B cell (primary cell): ENCODE data around the gene TTK. TPM values are rescaled to one million over a fixed set of nuclear protein-coding genes. Genes with fewer than 3 reads are reported as not detected.

Experiments
- ATAC-seq: fragments of 200-7000 bp; cut with Tn5 transposase; one replicate; pipeline ENCODE4 v1.10.0; 2021; ENCODE audit warnings: low read depth, mild to moderate bottlenecking, moderate number of reproducible peaks, moderate library complexity
- CTCF ChIA-PET: fragments of 350-600 bp; sonication (Branson Sonifier 250); formaldehyde crosslinking; loops from one replicate; lab custom pipeline; 2021; ENCODE audit warnings: antibody characterized with exemption, inconsistent platforms; lab: Charles Lee
- POLR2A ChIA-PET: fragments of 350-600 bp; sonication (Branson Sonifier 250); formaldehyde crosslinking; loops from one replicate; lab custom pipeline; 2021; ENCODE audit warnings: antibody characterized with exemption; lab: Charles Lee
- DNase-seq: peaks from one replicate; pipeline ENCODE4 v3.0.0; 2013
- H2AFZ ChIP-seq: 2 replicates; pipeline ENCODE4 v1.6.1; 2012; ENCODE audit warnings: mild to moderate bottlenecking, low read depth, low read length; ENCODE audit not compliant: insufficient read depth, poor library complexity, severe bottlenecking
- H3K27ac ChIP-seq, 2 donors: 1 replicate in 1 of 2; 2 replicates in 1 of 2; pipeline ENCODE4 v1.5.1; 2012 to 2013; ENCODE audit warnings: low read length in 2 of 2, mild to moderate bottlenecking in 2 of 2, moderate library complexity in 1 of 2
- H3K27me3 ChIP-seq, 4 experiments: fragments of 200-600 bp in 1 of 4; sonication (generic) in 1 of 4; replicated peaks in 1 of 4; 1 replicate in 2 of 4; 2 replicates in 2 of 4; pipeline versions ENCODE4 v1.6.1 to v1.7.0; 2013 to 2016; ENCODE audit warnings: low read length in 3 of 4, mild to moderate bottlenecking in 2 of 4, mixed read lengths in 1 of 4, moderate library complexity in 1 of 4; ENCODE audit not compliant: insufficient read depth in 4 of 4, control insufficient read depth in 3 of 4; ENCODE audit errors: control extremely low read depth in 1 of 4
- H3K36me3 ChIP-seq, 2 experiments: replicated peaks in 1 of 2; 1 replicate in 1 of 2; 2 replicates in 1 of 2; pipeline versions ENCODE4 v1.6.1 to v1.7.1; 2013; ENCODE audit warnings: low read length in 1 of 2; ENCODE audit not compliant: insufficient read depth in 2 of 2, control insufficient read depth in 1 of 2; ENCODE audit errors: control extremely low read depth in 1 of 2, extremely low read depth in 1 of 2
- H3K4me1 ChIP-seq, 2 donors: fragments of 200-600 bp in 1 of 2; sonication (generic) in 1 of 2; 1 replicate in 1 of 2; 2 replicates in 1 of 2; pipeline versions ENCODE4 v1.5.1 to v1.6.1; 2013 to 2017; ENCODE audit warnings: low read length in 2 of 2; ENCODE audit not compliant: control insufficient read depth in 2 of 2, insufficient read depth in 2 of 2
- H3K4me2 ChIP-seq: replicated peaks from 2 replicates; pipeline ENCODE3; 2012; ENCODE audit warnings: mild to moderate bottlenecking, low read depth, low read length; ENCODE audit not compliant: poor library complexity, severe bottlenecking
- H3K4me3 ChIP-seq, 5 experiments: fragments of 200-600 bp in 1 of 5; sonication (generic) in 1 of 5; 1 replicate in 3 of 5; 2 replicates in 2 of 5; pipeline versions ENCODE4 v1.5.1 to v1.7.0; 2011 to 2016; ENCODE audit warnings: low read length in 4 of 5, mild to moderate bottlenecking in 4 of 5, low read depth in 2 of 5, control low read depth in 1 of 5, moderate library complexity in 1 of 5; ENCODE audit not compliant: insufficient read depth in 1 of 5; ENCODE audit errors: control extremely low read depth in 1 of 5, extremely low read depth in 1 of 5
- H3K79me2 ChIP-seq: fragments of 200-600 bp; sonication (generic); one replicate; pipeline ENCODE4 v1.6.0; 2016; ENCODE audit warnings: low read length; ENCODE audit not compliant: control insufficient read depth, insufficient read depth
- H3K9ac ChIP-seq: fragments of 200-600 bp; sonication (generic); 2 replicates; pipeline ENCODE4 v1.6.1; 2017; ENCODE audit warnings: mild to moderate bottlenecking, low read length, moderate library complexity
- H3K9me3 ChIP-seq, 3 donors: one replicate each; pipeline versions ENCODE4 v1.6.1 to v1.7.1; 2013; ENCODE audit warnings: low read length in 2 of 3; ENCODE audit not compliant: control insufficient read depth in 2 of 3, insufficient read depth in 1 of 3; ENCODE audit errors: control extremely low read depth in 1 of 3
- H4K20me1 ChIP-seq: 2 replicates; pipeline ENCODE4 v1.6.0; 2012; ENCODE audit warnings: mild to moderate bottlenecking, low read length; ENCODE audit not compliant: insufficient read depth, control insufficient read depth, poor library complexity, severe bottlenecking
- H3K27ac Mint-ChIP-seq: one replicate; pipeline ENCODE4 v1.8.0; 2021; ENCODE audit warnings: mixed read lengths
- H3K27me3 Mint-ChIP-seq: one replicate; pipeline ENCODE4 v1.8.0; 2021; ENCODE audit warnings: mixed read lengths
- H3K4me1 Mint-ChIP-seq: one replicate; pipeline ENCODE4 v1.8.0; 2021; ENCODE audit warnings: mixed read lengths
- H3K4me3 Mint-ChIP-seq: one replicate; pipeline ENCODE4 v1.8.0; 2021; ENCODE audit warnings: mixed read lengths
- H3K9me3 Mint-ChIP-seq: one replicate; pipeline ENCODE4 v1.8.0; 2022; ENCODE audit warnings: mixed read lengths; ENCODE audit not compliant: insufficient read depth
- EZH2 ChIP-seq: IDR thresholded peaks from 2 replicates; pipeline ENCODE4 v1.6.1; 2012; ENCODE audit warnings: borderline replicate concordance, low read depth, mild to moderate bottlenecking, moderate library complexity, low read length; ENCODE audit not compliant: insufficient read depth, poor library complexity, severe bottlenecking
- WGBS: methylation state at CpG from one replicate; pipeline ENCODE4 v1.1.5; 2013; ENCODE audit warnings: missing lambda C conversion rate; ENCODE audit not compliant: insufficient coverage; 5-methylcytosine and 5-hydroxymethylcytosine counted together
- intact Hi-C: fragments of 100-400 bp; cut with micrococcal nuclease; formaldehyde crosslinking; loops from one replicate; pipeline ENCODE4 v1.10.0; 2022
- polyA plus RNA-seq: library from polyadenylated mRNA; depleted of rRNA; stranded (reverse); fragments of >200 nt; gene quantifications from 2 replicates; pipeline ENCODE4 v1.2.3, GENCODE V29; 2012
- total RNA-seq, 2 donors: library from RNA; stranded (reverse); fragments of 120-200 nt in 1 of 2; gene quantifications; 1 replicate in 1 of 2; 2 replicates in 1 of 2; pipeline versions ENCODE4 v1.2.3 to v1.2.4, GENCODE V29; 2013 to 2022
- TF ChIP-seq, protein P1 (sequence below): fragments of 200-600 bp; IDR thresholded peaks from one replicate; pipeline ENCODE4 v1.8.0; 2022; ENCODE audit warnings: antibody characterized with exemption, mild to moderate bottlenecking

Gene TTK
- total and polyA plus RNA-seq, 2 donors (not counting 1 experiment from before 2014, with no cell fraction given) = 0.25 to 0.84 TPM

GRCh38 chr6:79967178-79967577, 37.3 kb upstream of the TTK start:
- ChIA-PET CTCF (no interaction called here), POLR2A (no interaction called here)
- Histone ChIP-seq H3K4me1 (no peaks in the 10 kb centered on the region), H3K4me2 (no peak overlapping the region), H3K27me3 (no peaks in the 10 kb centered on the region), H3K36me3 (no peaks in the 10 kb centered on the region), H3K79me2 (no peaks in the 10 kb centered on the region), H3K4me3 (no peak overlapping the region), H2AFZ (no peak overlapping the region), H3K9me3 (peaks cover 7 to 8% (median 7%) of the 10 kb centered on the region in 3 donors), H4K20me1 (no peaks in the 10 kb centered on the region), H3K9ac (no peak overlapping the region), H3K27ac (no peak overlapping the region)
- H3K27me3 Mint-ChIP-seq = peaks cover 9% of the 10 kb centered on the region
- intact Hi-C loops = no loop called here
- no peak for TF ChIP-seq EZH2
- H3K4me3 Mint-ChIP-seq = no peak overlapping the region
- H3K4me1 Mint-ChIP-seq = no peaks in the 10 kb centered on the region
- H3K27ac Mint-ChIP-seq = no peak overlapping the region
- ATAC-seq (no peak), DNase-seq (no peak)
- peaks cover 26% of the 10 kb centered on the region for H3K9me3 Mint-ChIP-seq

DNA sequence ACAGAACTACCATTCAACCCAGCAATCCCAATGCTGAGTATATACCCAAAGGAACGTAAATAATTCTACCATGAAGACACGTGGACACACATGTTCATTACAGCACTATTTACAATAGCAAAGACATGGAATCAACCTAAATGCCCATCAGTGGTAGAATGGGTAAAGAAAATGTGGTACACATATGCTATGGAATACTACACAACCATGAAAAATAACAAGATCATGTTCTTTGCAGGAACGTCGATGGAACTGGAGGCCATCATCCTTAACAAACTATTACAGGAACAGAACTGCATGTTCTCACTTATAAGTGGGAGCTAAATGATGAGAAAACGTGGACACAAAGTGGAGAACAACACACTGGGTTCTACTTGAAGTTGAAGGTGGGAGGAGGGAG, 34.7 kb upstream of the TTK start:
- H3K9ac ChIP-seq = no peak overlapping the region
- H3K4me3 Mint-ChIP-seq = no peak overlapping the region
- WGBS = 86% methylated on average over 1 of the region's 5 CpGs
- no peak overlapping the region for H3K4me2 ChIP-seq
- H3K4me1 ChIP-seq = no peaks in the 10 kb centered on the region
- no peaks in the 10 kb centered on the region for H3K27me3 ChIP-seq
- H3K9me3 ChIP-seq = peaks cover 7 to 8% (median 7%) of the 10 kb centered on the region in 3 donors
- H3K4me1 Mint-ChIP-seq = no peaks in the 10 kb centered on the region
- peaks cover 5% of the 10 kb centered on the region for H3K27me3 Mint-ChIP-seq
- ATAC-seq (no peak), DNase-seq (no peak)
- H4K20me1 ChIP-seq = no peaks in the 10 kb centered on the region
- intact Hi-C loops = no loop called here
- H3K27ac Mint-ChIP-seq = no peak overlapping the region
- no peaks in the 10 kb centered on the region for H3K79me2 ChIP-seq
- H3K4me3 ChIP-seq = no peak overlapping the region
- peaks cover 26% of the 10 kb centered on the region for H3K9me3 Mint-ChIP-seq
- no peak overlapping the region for H2AFZ ChIP-seq
- POLR2A ChIA-PET = no interaction called here
- TF ChIP-seq, protein P1, sequence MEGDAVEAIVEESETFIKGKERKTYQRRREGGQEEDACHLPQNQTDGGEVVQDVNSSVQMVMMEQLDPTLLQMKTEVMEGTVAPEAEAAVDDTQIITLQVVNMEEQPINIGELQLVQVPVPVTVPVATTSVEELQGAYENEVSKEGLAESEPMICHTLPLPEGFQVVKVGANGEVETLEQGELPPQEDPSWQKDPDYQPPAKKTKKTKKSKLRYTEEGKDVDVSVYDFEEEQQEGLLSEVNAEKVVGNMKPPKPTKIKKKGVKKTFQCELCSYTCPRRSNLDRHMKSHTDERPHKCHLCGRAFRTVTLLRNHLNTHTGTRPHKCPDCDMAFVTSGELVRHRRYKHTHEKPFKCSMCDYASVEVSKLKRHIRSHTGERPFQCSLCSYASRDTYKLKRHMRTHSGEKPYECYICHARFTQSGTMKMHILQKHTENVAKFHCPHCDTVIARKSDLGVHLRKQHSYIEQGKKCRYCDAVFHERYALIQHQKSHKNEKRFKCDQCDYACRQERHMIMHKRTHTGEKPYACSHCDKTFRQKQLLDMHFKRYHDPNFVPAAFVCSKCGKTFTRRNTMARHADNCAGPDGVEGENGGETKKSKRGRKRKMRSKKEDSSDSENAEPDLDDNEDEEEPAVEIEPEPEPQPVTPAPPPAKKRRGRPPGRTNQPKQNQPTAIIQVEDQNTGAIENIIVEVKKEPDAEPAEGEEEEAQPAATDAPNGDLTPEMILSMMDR = no peak
- TF ChIP-seq EZH2 = no peak
- CTCF ChIA-PET = interaction anchor here (0.6 kb wide), 1 partner anchor 719 kb away, joined by 4 read pairs; no protein-coding TSS in a partner anchor
- no peaks in the 10 kb centered on the region for H3K36me3 ChIP-seq
- H3K27ac ChIP-seq = no peak overlapping the region
